ENCODE results near the gene RAET1G. TPM values are rescaled to one million over a fixed set of nuclear protein-coding genes. Genes with fewer than 3 reads are reported as not detected.

The RAET1G gene
- total RNA-seq, 2 experiments from 2014 or later: not detected

GRCh38 chr6:149867876-149868640 is 54.9 kb downstream of the RAET1G start:
- H3K27me3 Mint-ChIP-seq: peaks cover 8% of the 10 kb centered on the region
- no peaks in the 10 kb centered on the region for H3K9me3 Mint-ChIP-seq
- H3K4me1 Mint-ChIP-seq (ENCODE audit: low read depth): peaks cover 4% of the 10 kb centered on the region
- ATAC-seq (no peak), DNase-seq (no peak)
- intact Hi-C loops (cut with micrococcal nuclease): loop anchor here (5.0 kb wide), 1 partner anchor 149 kb away; no protein-coding TSS in a partner anchor
- TF ChIP-seq, protein P1, sequence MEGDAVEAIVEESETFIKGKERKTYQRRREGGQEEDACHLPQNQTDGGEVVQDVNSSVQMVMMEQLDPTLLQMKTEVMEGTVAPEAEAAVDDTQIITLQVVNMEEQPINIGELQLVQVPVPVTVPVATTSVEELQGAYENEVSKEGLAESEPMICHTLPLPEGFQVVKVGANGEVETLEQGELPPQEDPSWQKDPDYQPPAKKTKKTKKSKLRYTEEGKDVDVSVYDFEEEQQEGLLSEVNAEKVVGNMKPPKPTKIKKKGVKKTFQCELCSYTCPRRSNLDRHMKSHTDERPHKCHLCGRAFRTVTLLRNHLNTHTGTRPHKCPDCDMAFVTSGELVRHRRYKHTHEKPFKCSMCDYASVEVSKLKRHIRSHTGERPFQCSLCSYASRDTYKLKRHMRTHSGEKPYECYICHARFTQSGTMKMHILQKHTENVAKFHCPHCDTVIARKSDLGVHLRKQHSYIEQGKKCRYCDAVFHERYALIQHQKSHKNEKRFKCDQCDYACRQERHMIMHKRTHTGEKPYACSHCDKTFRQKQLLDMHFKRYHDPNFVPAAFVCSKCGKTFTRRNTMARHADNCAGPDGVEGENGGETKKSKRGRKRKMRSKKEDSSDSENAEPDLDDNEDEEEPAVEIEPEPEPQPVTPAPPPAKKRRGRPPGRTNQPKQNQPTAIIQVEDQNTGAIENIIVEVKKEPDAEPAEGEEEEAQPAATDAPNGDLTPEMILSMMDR (IDR thresholded peaks at IDR 0.05): no peak
- H3K36me3 Mint-ChIP-seq (ENCODE audit: low read depth): no peaks in the 10 kb centered on the region
- POLR2A ChIA-PET: no interaction called here
- H3K4me3 Mint-ChIP-seq: no peak overlapping the region
- CTCF ChIA-PET: interaction anchor here (0.7 to 0.9 kb wide), 3 partner anchors 10 to 58 kb away, joined by 3 to 4 read pairs (median 3); no protein-coding TSS in a partner anchor
- H3K27ac Mint-ChIP-seq: no peak overlapping the region

Other genes with a start within 250 kb of the RAET1G start
- 10 to 100 TPM; 21.1 to 21.2 TPM for gene LATS1, start 205.0 kb downstream of the RAET1G start, total RNA-seq
- 10 to 100 TPM; 75.7 to 75.8 TPM for gene NUP43, start 176.6 kb downstream of the RAET1G start, total RNA-seq
- gene PCMT1, start 173.4 kb downstream of the RAET1G start, total RNA-seq: 100 to 1,000 TPM in 1 of 2 experiments, 10 to 100 TPM in 1; 97.3 to 102 TPM
- 1 to 10 TPM; 1.9 TPM for gene LRP11, start 58.8 kb downstream of the RAET1G start, total RNA-seq
- not detected for gene RAET1E, start 25.0 kb downstream of the RAET1G start, total RNA-seq
- under 1 TPM; 0.38 to 0.67 TPM for gene ULBP2, start 18.9 kb upstream of the RAET1G start, total RNA-seq
- 1 to 10 TPM; 2.5 to 2.7 TPM for gene ULBP1, start 40.8 kb upstream of the RAET1G start, total RNA-seq
- not detected for gene RAET1L, start 102.4 kb upstream of the RAET1G start, total RNA-seq
- under 1 TPM; 0.47 to 0.77 TPM for gene ULBP3, start 146.0 kb upstream of the RAET1G start, total RNA-seq
- under 1 TPM; 0.65 to 0.86 TPM for gene PPP1R14C, start 219.9 kb upstream of the RAET1G start, total RNA-seq